ENCODE data around the gene PTPN21. TPM values are rescaled to one million over a fixed set of nuclear protein-coding genes. Genes with fewer than 3 reads are reported as not detected.
A peak's percentile ranks its signal among the peaks of the same experiment; 100 is the strongest.

Gene PTPN21
- total RNA-seq, result 17.4 and 18.0 TPM in 2 replicates

DNA sequence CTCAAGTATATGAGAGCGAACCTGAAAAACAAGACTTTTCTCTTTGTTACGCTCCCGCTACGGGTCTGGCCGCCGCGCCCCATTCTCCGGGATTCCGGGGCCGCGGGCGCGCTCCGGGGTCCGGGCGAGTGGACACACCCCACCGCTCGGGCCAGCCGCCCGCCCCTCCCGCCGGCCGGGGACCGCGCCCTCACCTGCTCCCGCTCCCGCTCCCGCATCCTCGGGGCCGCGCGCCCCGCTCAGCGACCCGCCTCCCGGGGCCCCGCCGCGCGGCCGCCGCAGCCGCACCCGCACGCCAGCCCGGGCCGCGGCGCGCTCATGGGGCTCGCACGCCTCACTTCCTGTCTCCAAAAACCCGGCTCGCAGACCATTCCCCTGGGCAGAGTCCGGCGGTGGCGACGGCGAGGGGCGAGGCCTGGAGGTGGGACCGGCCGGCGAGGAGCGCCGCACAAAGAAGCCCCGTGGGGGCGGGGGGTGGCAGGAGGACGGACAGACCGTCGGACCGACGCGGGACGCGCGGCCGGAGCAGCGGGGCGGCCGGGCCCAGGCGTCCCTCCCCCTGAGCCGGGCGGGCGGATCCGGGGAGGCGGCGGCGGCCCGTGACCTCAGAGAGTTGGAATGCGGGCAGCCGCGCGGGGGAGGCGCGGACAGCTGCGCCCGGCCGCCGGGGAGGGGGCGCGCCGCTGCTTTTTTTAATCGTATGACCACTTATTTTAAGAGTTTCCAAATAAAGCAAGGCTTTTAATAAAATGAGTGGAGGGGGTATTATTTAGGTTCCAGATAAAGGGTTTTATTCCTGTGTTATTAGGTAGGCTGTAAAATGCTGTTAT is at the start of gene PTPN21:
Gene PTPN21, minus strand, starts transcription at position 551 of the 830 bp plus-strand sequence. CDS start 4,590 bp downstream, outside the sequence.
- H2AFZ ChIP-seq (ENCODE audit: low read length), result peak within 1 kb of the TSS; percentile 81
- H3K4me1 ChIP-seq (ENCODE audit: insufficient read depth, low read length), result peaks cover 48% of the 10 kb centered on the region
- H3K4me2 ChIP-seq (ENCODE audit: insufficient read depth, low read length), result peak within 1 kb of the TSS; percentile 93
- H3K79me2 ChIP-seq (ENCODE audit: insufficient read depth, low read length), result peaks cover 40% of the 10 kb centered on the region
- TF ChIP-seq, protein P1, sequence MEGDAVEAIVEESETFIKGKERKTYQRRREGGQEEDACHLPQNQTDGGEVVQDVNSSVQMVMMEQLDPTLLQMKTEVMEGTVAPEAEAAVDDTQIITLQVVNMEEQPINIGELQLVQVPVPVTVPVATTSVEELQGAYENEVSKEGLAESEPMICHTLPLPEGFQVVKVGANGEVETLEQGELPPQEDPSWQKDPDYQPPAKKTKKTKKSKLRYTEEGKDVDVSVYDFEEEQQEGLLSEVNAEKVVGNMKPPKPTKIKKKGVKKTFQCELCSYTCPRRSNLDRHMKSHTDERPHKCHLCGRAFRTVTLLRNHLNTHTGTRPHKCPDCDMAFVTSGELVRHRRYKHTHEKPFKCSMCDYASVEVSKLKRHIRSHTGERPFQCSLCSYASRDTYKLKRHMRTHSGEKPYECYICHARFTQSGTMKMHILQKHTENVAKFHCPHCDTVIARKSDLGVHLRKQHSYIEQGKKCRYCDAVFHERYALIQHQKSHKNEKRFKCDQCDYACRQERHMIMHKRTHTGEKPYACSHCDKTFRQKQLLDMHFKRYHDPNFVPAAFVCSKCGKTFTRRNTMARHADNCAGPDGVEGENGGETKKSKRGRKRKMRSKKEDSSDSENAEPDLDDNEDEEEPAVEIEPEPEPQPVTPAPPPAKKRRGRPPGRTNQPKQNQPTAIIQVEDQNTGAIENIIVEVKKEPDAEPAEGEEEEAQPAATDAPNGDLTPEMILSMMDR (IDR thresholded peaks at IDR 0.05; ENCODE audit: extremely low read depth, low read depth, low read length), result no peak
- peaks cover 3% of the 10 kb centered on the region for H3K36me3 ChIP-seq (ENCODE audit: insufficient read depth, low read length)
- peak within 1 kb of the TSS; percentile 52 for H3K27ac ChIP-seq (ENCODE audit: low read depth, low read length)
- no peaks in the 10 kb centered on the region for H4K20me1 ChIP-seq (ENCODE audit: insufficient read depth, low read length)
- no peaks in the 10 kb centered on the region for H3K9me3 ChIP-seq (ENCODE audit: low read depth, low read length)
- no peaks in the 10 kb centered on the region for H3K27me3 ChIP-seq (ENCODE audit: insufficient read depth, low read length)
- DNase-seq (ENCODE audit: insufficient read length, low spot score, missing footprints), result peak; percentile 98
- H3K4me3 ChIP-seq (ENCODE audit: insufficient read depth, low read length), result peak within 1 kb of the TSS; percentile 83

DNA sequence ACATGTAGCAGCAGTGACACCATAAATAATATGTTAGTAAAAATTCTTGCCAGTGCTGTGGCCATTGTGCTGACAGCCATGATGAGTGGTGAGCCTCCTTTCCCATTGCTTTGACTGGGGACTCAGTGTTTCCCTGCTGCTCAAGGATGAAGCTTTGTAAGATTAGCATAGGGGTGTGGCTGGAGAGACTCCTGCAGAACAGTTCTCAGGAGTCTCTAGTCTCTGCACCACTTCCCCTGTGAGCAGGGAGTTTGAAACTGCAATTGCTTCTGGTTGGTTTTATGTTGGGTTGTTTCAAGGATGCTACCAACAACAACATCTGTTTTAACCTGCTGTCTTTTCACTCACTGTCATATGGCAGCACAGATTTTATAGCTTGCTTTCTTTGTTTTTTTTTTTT is 49.4 kb upstream of the PTPN21 start:
- Histone ChIP-seq H3K4me1 (ENCODE audit: insufficient read depth, low read length) (no peaks in the 10 kb centered on the region), H2AFZ (ENCODE audit: low read length) (no peak overlapping the region), H3K4me3 (ENCODE audit: insufficient read depth, low read length) (no peak overlapping the region), H3K27me3 (ENCODE audit: insufficient read depth, low read length) (no peaks in the 10 kb centered on the region), H3K36me3 (ENCODE audit: insufficient read depth, low read length) (peaks cover 90% of the 10 kb centered on the region), H3K27ac (ENCODE audit: low read depth, low read length) (no peak overlapping the region), H4K20me1 (ENCODE audit: insufficient read depth, low read length) (peaks cover 17% of the 10 kb centered on the region), H3K9me3 (ENCODE audit: low read depth, low read length) (no peaks in the 10 kb centered on the region), H3K4me2 (ENCODE audit: insufficient read depth, low read length) (no peak overlapping the region), H3K79me2 (ENCODE audit: insufficient read depth, low read length) (peaks cover 2% of the 10 kb centered on the region)
- TF ChIP-seq, protein P1 (IDR thresholded peaks at IDR 0.05; ENCODE audit: extremely low read depth, low read depth, low read length), result no peak
- no peak for DNase-seq (ENCODE audit: insufficient read length, low spot score, missing footprints)

DNA sequence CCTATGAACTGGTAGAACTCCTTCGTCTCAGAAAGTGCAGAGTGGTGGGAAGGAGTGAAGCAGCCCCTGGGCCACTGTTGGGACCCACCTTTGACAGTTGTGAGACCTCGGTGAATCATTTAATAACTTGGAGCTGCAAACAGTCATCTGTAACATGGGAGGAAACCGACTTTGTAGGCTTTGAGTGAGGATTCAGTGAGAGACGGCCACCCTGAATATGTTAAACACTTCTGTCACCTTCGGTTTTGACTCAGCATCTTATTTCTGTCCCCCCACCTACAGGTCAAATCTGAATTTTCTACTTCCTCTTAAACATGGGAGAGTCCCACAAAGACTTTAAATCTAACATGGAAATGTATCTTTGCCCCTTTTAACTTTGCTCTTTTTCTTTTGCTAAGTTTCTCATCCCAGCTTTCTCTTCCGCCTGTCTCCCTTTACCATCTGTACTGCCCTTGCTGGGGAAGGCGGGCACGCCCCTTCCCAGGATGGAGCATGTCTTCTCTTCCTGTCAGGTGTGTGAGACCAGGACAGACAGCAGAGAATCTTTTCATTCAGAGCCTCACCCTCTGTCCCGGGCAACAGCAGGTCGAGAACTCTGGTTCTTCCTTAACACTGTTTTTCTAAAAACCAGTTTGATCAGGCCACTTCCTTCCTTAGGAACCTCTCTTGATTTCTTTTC is 45.1 kb upstream of the PTPN21 start:
- H4K20me1 ChIP-seq (ENCODE audit: insufficient read depth, low read length), result peaks cover 6% of the 10 kb centered on the region
- H3K4me1 ChIP-seq (ENCODE audit: insufficient read depth, low read length), result no peaks in the 10 kb centered on the region
- H2AFZ ChIP-seq (ENCODE audit: low read length), result no peak overlapping the region
- H3K9me3 ChIP-seq (ENCODE audit: low read depth, low read length), result no peaks in the 10 kb centered on the region
- H3K27me3 ChIP-seq (ENCODE audit: insufficient read depth, low read length), result no peaks in the 10 kb centered on the region
- H3K27ac ChIP-seq (ENCODE audit: low read depth, low read length), result no peak overlapping the region
- peaks cover 96% of the 10 kb centered on the region for H3K36me3 ChIP-seq (ENCODE audit: insufficient read depth, low read length)
- no peak overlapping the region for H3K4me3 ChIP-seq (ENCODE audit: insufficient read depth, low read length)
- H3K79me2 ChIP-seq (ENCODE audit: insufficient read depth, low read length), result peaks cover 5% of the 10 kb centered on the region
- H3K4me2 ChIP-seq (ENCODE audit: insufficient read depth, low read length), result no peak overlapping the region
- DNase-seq (ENCODE audit: insufficient read length, low spot score, missing footprints), result no peak
- TF ChIP-seq, protein P1 (IDR thresholded peaks at IDR 0.05; ENCODE audit: extremely low read depth, low read depth, low read length), result no peak

DNA sequence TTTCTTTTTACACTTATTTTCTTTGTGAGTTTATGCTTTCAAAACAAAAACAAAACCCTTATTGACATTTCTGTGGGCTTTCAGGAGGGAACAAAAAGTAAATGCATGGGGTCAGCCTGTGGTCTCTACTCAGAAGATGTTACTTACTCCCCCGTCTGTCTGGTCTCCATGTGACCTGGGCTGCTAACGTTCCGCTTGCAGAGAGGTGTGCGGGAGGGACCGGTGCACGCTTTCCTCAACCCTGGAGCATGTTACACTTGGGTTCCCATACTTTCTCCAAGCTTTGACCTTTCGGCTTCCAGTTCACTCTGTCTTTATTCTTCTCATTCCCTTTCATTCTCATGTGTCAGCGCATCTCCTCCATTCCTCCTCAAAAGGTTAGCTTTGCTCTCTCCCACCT is 44.5 kb upstream of the PTPN21 start:
- Histone ChIP-seq H3K27me3 (ENCODE audit: insufficient read depth, low read length) (no peaks in the 10 kb centered on the region), H2AFZ (ENCODE audit: low read length) (no peak overlapping the region), H3K27ac (ENCODE audit: low read depth, low read length) (no peak overlapping the region), H3K4me3 (ENCODE audit: insufficient read depth, low read length) (no peak overlapping the region), H3K4me2 (ENCODE audit: insufficient read depth, low read length) (no peak overlapping the region), H3K9me3 (ENCODE audit: low read depth, low read length) (no peaks in the 10 kb centered on the region), H3K79me2 (ENCODE audit: insufficient read depth, low read length) (peaks cover 5% of the 10 kb centered on the region), H3K4me1 (ENCODE audit: insufficient read depth, low read length) (no peaks in the 10 kb centered on the region), H3K36me3 (ENCODE audit: insufficient read depth, low read length) (peaks cover 94% of the 10 kb centered on the region), H4K20me1 (ENCODE audit: insufficient read depth, low read length) (peaks cover 6% of the 10 kb centered on the region)
- TF ChIP-seq, protein P1 (IDR thresholded peaks at IDR 0.05; ENCODE audit: extremely low read depth, low read depth, low read length), result no peak
- no peak for DNase-seq (ENCODE audit: insufficient read length, low spot score, missing footprints)

All from osteoblast (primary cell).